Activated CD8-positive, alpha-beta memory T cell treated with anti-CD3 and anti-CD28 coated beads for 1 hour (primary cell): ENCODE data around the gene PGD.
"Not testable (repeated sequence)": the region's sequence is repeated elsewhere in the genome, so short reads cannot be mapped to it uniquely, and the experiment has no call there.

Experiments used
- DNase-seq, 2 donors: peaks; one replicate each; pipeline ENCODE4 v3.0.0-alpha.2; 2020; ENCODE audit warnings: low read depth in 1 of 2; ENCODE audit errors: extremely low read depth in 1 of 2

The PGD gene

DNA sequence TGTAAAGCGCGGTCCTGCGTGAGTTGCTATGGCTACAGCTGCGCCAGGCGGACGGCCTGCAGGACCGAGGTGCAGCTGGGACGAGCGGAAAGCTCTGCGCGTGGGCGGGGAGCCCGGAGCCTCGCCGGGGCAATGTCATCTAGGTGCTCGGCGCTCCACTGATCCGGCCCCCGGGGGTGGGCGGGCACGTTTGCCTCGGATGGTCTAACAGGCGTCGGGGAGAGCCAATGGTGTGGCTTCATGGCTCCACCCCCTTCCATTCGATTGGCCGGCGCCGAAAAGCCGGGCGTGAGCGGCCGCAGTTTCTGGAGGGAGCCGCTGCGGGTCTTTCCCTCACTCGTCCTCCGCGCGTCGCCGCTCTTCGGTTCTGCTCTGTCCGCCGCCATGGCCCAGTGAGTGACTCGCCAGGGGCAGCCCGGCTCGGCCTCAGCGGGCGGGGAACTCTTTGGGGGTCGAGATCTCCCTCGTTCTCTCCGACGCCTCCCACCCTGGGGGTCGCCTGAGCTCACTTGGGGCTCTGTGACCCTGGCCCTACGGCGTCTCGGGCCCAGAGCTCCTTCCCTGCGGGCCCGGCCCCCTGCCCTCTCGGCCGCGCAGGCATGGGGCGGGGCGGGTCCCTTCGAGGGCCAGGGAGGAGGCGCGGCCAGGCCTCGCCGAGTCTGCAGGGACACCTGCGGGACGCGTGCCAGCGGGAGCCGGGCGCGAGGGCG is at the start of gene PGD:
Gene PGD (plus strand): TSS at position 331 of the 710 bp plus-strand sequence. CDS start 54 bp downstream, at position 385.
- peak; percentile 88 to 95 for DNase-seq

DNA sequence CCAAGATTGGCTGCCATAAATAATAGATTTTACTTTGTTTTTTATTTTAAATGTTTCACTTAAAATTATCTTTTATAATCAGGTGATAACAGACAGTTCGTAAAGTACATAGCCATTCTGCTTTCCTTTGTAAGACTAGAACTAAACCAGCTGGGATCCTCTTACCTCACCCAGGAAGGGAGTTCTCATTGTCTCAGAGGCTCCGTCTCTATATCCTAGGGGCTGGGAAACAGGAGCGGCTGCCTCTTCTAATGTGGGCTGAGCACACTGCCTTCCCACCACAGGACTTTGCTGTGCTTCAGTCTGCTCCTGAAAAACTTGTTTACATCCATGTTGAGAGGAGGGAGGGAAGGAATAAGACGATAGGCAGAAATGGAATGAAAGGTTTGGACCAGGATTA is 45.6 kb upstream of the PGD start:
- no peak for DNase-seq

DNA sequence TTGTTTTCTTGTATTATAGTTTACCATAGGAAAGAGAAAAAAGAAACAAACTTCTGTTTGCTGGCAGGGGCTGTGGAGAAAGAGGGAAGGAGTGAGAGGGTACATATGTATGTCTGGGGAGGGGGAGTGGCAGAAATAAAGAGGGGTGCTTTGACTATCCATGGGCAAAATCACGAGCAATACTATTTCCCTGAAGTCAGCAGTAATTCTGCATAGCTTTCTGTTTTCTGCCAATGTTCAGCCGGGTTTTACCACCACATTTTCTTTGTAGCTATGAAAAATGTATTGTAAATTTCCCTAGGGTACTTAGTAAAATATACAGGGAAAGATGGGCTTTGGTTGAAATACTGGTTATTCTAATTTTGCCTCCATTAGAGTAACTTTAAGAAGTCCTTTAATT is 45.2 kb upstream of the PGD start:
- DNase-seq, result no peak

DNA sequence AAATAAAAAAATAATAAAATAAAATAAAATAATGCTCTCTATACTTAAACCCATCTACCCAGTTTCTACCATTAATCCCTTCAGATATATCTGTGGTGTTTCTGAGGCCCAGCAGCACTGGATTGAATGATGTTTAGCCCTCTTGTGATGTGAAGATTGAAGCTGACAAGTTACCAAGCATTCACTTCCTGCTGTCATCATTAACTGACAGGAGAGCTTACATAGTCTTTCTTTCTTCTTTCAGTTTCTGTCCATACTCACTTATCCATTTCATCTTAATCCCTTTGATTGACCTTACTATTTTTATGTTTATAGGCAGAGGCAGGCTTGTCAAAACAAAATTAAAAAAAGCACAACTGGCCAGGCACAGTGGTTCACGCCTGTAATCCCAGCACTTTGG is 38.8 kb upstream of the PGD start:
- DNase-seq, result no peak

DNA sequence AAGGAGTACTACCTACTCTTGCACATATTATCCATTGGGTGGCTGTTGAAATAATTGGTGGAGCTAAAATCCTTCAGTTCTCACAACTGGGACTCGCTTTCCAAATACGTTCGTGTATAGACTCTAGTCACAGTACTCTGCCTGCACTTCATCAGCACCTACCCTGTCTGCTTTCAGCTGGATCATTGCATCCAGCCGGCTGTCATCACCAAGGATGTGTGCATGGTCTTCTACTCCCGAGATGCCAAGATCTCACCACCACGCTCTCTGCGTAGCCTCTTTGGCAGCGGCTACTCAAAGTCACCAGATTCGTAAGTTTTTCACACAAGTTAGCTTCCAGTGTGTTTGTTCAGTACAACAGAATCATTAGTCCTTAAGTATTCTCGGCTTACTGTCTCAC is 37.3 kb upstream of the PGD start:
- DNase-seq, result no peak

DNA sequence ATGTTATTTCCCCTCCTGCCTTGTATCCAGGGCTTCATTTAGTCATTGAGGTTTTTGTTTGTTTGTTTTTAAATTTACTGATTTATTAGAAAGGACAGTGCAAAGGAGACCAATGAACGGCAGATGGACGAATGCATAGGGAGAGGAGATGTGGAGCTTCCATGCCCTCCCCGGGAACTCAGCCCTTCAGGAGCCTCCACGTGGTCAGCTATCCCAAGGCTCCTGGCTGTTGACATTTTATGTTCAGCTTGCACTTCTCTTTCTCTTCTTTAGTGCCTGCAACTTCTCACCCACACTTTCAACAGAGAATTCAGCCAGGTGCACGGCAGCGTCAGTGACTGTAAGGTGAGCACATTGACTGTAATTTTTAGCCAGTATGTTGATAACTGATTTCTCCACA is 30.7 kb upstream of the PGD start:
- no peak for DNase-seq

DNA sequence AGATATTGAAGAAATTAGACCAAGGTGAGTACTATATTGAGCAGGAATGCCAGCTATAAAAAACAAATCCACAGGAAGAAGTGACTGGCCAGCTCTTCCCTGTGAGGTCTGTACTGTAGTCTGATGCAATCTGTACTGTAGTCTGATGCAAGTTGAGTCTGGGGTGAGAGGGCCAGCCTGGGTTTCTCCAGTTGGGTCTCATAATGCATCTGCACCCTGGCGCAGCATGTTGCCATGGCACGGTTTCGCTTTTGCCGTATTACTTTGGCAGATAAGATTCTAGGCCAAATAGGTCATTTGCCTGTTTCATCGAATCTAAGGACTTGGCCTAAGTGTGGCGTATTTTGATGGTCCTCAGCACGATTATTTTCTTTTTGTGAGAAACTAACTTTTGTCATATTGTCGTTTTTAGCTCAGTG is 24.4 kb upstream of the PGD start:
- no peak for DNase-seq

DNA sequence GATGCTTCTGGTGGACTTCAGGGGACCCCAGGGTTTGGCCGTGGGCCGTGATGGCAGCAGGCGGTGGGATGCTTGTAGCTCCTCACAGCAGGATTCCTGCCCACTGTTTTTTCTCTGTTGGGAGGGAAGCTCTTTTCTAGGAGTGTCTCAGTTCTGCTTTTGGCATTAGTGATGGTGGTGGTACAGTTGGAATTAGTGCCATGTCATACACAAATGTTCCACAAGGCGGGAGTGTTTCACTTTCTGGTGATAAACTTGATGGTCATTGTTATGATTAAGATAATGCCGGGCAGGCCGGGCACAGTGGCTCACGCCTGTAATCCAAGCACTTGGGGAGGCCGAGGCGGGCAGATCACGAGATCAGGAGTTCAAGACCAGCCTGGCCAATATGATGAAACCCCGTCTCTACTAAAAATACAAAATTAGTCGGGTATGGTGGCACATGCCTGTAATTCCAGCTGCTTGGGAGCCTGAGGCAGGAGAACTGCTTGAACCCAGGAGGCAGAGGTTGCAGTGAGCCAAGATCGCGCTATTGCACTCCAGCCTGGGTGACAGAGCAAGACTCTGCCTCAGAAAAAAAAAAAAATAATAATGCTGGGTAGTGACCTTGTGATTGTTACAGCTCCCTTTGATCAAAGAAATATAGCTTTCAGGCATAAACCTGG is 21.4 kb upstream of the PGD start:
- not testable (repeated sequence) for DNase-seq

DNA sequence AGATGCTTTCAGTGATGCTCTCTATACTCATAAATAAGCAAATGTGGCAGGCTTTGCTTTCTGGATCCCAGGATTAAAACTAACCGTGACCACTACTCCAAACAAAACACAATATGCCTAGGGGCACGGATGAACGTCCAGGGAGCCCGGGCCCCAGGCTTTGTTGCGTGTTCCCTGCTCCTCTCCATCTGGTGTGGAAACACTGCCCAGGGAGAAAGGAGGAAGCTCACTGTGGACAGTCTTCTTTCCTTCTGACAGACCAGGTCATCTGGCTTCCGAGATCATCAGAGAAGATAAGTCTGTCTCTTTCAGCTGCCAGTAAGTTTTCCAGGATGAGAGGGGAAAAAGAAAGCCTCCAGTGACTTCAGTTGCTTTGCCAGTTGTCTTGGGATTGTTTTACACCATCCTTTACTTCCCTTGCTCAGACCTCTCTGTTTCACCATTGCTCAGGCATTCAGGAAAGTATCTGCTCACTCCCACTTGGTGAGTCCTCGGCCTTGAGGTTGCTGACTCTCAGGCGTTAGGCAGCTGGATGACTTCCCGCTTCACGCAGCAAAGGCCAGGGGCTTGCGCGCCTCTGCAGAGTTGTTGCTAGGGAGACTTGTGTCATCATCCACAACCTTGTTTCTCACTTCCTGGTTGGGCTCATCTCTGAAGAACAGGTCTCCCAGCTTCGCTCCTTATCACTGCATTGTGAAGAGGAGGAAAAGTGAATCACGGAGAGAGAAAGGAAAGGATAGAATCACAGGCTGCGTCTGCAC is 20.6 kb upstream of the PGD start:
- DNase-seq, result no peak

DNA sequence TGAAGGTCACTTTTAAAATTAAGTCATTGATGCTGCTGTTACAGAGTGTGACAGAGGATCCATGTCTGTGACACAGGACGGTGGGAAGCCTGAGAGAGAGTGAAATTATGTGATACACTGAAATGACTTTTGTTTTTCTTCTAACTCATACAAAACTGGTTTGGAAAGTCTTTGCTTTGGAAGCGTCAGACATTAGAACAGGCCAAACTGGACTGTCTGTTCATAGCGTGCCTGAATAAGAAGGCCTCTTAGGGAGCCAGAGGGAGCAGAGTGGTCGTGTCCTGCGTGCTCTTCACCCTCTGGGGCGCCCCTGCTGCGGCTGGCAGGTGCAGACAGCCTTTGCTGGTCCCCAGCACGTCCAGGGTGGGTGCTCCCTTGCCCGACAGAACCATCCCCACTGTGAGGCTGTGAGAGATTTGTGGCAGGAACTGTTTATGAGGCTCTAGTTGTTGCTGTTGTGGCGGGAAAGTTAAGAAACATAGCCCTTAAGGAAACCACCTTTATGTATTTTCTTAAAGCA is 19.7 kb upstream of the PGD start:
- DNase-seq, result no peak

DNA sequence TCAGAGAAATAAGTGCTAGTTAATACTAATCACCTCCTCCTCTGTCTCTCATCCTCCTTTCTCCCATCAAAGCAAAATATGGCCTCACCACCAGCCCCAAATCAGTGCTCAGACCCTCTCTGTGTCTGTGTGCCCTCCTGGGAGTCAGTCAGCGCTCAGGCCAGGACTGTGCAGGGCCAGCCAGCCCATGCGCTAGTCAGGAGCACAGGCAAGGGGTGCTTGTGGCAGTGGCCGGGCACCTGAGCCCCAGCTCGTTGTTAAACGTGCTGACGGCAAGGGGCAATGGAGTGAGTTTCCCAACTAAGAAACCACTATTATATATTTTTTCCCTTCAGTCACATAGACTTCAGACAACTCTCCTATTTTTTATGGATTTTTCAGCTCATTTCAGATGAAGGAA is 19.2 kb upstream of the PGD start:
- DNase-seq, result no peak

DNA sequence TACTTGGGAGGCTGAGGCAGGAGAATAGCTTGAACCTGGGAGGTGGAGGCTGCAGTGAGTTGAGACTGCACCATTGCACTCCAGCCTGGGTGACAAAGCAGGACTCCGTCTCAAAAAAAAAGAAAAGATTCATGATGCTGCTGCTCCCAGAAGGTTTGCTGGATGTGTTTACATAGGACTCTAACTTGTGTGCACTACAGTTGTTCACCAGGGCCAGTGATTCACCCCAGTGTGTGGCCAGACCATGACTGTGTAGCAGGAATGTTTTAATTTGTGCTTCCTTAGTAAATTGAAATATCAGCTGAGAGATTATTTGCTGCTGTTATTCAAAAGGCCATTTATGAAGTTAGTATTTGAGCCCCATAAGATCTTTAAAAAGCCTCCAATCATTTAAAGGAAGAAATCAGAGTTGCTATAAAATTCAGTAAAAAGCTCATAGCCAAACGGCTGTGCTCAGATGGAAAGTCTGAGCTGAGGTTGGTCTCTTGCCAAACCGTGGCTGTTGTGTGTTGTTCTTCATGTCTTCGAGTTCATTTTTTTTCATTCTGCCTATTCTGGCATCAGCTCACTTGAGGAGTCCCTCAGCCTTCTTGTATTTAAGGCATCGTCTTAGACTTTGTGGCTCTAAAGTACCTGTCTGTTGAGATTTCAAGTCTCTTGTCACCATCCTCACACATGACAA is 18.1 kb upstream of the PGD start:
- no peak for DNase-seq

DNA sequence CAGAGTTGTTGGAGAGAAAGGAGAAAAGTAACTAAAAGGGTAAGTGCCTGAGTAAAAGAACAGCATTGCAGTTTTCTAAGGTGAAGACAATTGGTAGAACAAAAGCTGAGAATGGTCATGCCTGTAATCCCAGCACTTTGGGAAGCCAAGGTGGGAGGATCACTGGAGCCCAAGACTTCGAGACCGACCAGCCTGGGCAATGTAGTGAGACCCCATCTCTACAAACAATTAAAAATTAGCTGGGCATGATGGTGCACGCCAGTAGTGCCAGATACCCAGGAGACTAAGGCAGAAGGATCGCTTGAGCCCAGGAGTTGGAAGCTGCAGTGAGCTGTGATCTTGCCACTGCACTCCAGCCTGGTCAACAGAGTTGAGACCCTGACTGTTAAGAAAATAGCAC is 15.2 kb upstream of the PGD start:
- no peak for DNase-seq

DNA sequence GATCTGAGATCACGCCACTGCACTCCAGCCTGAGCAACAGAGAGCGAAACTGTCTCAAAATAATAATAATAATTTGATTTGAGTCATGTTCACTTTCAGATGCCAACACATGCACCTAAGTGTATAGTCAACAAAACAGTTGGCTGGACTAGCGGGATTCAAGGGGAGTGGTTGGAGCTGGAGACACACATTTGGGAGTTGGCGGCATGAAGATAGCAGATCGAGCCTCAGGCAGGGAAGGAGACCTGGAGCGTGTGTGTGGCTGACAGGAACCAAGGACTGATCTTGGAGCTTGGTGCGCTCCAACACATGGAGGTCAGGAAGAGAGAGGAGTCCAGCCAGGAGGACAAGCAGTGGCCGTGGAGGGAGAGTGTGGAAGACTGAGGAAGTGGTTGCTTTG is 14.6 kb upstream of the PGD start:
- no peak for DNase-seq

DNA sequence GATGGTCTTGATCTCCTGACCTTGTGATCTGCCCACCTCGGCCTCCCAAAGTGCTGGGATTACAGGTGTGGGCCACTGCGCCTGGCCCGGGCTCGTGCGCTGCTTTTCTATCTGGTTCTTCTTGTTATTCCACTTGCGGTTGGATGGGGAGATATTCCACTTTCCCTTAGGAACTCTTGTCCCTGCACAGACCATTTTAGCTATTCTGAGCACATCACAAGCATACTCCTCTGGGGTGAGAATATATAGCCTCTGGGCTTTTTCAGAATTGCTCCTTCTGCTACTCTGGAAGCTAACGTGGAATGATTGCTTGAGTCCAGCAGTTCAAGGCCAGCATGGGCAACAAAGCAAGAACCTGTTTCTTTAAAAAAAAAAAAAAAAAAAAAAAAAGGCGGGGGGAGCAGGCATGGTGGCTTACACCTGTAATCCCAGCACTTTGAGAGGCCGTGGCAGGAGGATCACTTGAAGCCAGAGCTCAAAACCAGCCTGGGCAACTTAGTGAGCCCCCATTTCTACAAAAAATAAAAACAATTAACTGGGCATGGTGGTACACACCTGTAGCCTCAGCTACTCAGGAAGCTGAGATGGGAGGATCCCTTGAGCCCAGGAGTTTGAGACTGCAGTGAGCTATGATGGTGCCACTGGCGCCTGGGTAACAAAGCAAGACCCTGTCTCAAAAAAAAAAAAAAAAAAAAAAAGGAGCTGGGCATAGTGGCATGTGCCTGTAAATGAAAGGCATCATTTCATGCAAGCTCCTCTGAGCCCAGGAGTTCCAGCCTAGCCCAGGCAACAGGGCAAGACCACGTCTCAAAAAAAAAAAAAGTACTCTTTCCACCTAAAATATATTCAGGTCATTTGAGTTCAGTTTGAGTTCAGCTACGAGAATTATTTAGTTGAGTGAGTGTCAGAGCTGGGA is 11.8 kb upstream of the PGD start:
- no peak for DNase-seq

DNA sequence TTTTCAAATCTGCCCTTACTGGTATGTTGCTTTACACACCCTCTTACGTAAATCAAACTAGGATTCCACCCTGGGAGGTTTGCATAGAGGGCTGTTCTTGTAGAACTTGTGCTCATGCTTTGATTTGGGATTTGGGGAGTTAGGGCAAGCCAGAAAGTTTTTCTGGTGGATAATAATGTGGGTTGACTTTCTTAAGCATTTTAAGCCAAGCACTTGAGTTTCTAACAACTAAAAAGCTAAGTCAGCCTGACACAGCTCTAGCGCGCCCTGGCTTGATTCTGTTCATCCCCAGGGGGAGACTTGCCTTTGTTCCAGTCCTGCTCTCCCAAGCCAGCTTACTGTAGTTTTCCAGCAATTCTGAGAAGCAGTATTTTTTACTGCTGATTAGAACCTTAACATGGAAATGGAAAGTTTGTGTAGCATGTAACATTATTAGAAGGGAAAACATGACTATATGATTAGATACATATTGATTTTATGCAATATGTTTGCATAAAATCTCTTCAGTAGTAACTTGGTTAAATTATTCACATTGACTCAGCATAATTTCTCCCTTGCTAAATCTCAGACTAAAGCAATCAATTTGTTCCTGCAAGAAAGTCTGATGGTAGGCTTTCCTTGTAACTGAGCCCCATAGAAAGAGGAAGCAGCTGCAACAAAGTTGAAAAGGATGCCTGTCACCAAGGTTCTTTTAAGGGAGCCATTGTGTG is 11.0 kb upstream of the PGD start:
- DNase-seq, result no peak

DNA sequence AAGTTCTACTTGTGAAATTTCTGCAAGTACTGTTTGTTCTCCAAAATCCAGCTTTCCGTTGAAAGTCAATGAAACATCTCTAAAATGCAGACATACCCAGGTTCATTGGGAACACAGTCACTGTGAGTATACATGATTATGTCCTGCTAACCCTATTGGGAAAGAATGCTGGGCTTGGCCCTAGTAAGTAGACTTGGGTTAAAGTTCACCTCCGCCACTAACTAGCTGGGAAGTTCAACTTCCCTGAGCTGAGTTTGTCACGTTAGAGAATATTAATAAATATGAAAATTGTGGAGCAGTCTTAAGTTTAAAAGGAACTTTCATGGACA is 10.5 kb upstream of the PGD start:
- DNase-seq, result no peak

DNA sequence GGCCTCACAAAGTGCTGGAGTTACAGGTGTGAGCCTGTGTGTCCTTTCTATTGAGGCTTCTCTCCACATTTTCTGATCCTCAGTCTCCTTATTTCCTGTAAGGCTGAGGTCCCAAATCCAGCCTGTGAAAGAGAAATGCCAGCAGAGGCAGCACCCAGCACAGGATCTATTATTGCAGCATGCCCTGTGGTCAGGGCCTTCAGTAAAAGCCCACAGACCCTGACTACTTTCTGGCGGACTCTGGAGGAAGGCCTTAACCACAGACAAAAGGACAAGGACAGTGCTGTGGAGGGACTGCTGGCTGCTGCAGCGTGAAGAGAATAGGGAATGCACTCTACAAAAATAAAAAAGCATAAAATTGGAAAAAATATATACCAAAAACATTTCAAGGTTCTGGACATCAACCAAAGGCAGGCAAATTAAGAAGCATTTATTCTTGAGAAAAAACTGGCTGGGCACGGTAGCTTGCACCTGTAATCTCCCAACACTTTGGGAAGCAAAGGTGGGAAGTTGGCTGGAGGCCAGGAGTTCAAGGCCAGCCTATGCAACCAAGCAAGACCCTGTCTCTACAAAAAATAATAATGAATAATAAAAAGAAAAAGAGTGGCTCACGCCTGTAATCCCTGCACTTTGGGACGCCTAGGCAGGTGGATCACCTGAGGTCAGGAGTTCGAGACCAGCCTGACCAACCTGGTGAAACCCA is 9.4 kb upstream of the PGD start:
- DNase-seq, result no peak

DNA sequence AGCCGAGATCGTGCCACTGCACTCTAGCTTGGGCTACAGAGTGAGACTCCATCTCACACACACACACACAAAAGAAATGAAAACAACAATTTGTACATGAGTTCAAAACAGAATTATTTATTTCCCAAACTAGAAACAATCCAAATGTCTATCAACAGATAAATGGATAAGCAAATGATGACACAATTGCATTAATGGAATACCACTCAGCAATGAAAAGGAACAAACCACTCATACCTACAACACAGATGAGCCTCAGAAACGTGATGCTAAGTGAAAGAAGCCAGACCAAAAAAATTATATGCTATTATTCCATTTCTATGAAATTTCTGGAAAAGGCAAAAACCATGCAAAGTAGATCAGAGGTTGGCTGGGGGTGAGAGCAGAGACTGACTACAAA is 2.0 kb upstream of the PGD start:
- DNase-seq, result no peak
